ENCODE measurements around the gene SLC5A4. TPM values are rescaled to one million over a fixed set of nuclear protein-coding genes. Genes with fewer than 3 reads are reported as not detected.

Gene SLC5A4
- total RNA-seq, 1 donor from 2014 or later = not detected

DNA sequence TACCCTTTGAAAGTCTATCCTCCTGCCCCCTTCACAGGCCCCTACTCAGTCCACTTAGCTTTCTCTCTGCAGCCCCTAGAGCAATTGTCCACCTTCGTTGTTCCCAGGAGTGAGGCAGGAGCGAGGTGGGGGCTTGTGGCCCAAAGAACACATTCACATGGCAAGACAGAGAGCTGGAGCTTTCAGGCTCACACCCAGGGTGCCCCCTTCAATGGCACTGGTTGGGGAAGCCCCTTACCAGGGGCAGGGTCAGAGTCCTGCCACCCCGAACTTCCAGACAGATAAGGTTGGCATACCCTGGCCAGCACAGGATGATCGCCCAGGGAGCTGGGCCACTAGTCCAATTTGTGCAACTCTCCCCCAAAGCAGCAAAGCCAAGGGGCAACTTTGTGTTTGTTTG, 6.2 kb upstream of the SLC5A4 start:
- no peaks in the 10 kb centered on the region for H3K36me3 Mint-ChIP-seq (ENCODE audit: insufficient read depth)
- H3K27ac Mint-ChIP-seq = no peak overlapping the region
- no peak overlapping the region for H3K4me3 Mint-ChIP-seq (ENCODE audit: low read depth)
- no peaks in the 10 kb centered on the region for H3K27me3 Mint-ChIP-seq
- H3K9me3 Mint-ChIP-seq (ENCODE audit: low read depth) = no peaks in the 10 kb centered on the region
- TF ChIP-seq, protein P1, sequence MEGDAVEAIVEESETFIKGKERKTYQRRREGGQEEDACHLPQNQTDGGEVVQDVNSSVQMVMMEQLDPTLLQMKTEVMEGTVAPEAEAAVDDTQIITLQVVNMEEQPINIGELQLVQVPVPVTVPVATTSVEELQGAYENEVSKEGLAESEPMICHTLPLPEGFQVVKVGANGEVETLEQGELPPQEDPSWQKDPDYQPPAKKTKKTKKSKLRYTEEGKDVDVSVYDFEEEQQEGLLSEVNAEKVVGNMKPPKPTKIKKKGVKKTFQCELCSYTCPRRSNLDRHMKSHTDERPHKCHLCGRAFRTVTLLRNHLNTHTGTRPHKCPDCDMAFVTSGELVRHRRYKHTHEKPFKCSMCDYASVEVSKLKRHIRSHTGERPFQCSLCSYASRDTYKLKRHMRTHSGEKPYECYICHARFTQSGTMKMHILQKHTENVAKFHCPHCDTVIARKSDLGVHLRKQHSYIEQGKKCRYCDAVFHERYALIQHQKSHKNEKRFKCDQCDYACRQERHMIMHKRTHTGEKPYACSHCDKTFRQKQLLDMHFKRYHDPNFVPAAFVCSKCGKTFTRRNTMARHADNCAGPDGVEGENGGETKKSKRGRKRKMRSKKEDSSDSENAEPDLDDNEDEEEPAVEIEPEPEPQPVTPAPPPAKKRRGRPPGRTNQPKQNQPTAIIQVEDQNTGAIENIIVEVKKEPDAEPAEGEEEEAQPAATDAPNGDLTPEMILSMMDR (IDR thresholded peaks at IDR 0.05; ENCODE audit: unreplicated experiment) = no peak
- no peak for DNase-seq (ENCODE audit: low spot score, unreplicated experiment)
- H3K4me1 Mint-ChIP-seq (ENCODE audit: low read depth) = no peaks in the 10 kb centered on the region

DNA sequence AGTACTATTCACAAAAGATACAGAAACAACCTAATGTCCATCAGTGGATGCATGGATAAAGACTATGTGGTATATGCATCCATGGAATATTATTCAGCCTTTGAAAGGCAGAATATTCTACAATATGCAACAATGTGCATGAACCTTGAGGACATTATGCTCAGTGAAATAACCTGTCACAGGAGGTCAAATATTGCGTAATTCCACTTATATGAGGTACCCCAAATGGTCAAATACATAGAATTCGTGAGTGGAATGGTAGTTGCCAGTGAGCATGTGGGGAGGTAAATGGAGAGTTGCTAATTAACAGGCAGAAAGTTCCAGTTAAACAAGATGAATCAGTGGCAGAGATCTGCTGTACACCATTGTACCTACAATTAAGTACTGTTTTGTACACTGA, 3.6 kb upstream of the SLC5A4 start:
- TF ChIP-seq, protein P1 (IDR thresholded peaks at IDR 0.05; ENCODE audit: unreplicated experiment) = no peak

DNA sequence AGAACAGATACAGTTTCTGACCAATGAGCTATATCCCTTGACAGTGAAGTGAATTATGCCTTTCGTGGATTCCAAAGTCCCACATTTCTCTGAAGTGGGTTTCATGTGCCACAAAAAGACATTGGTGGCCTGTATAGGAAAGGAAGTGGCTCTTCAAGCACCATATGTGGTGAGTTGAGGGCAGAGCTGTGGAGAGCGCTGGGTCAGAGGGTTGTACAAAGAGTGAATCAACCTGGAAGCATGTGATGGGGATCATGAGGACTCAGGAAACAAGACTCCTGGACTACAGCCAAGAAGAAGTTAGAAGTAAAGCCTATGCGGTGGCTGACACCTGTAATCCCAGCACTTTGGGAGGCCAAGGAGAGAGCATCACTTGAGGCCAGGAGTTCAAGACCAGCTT, 579 bp upstream of the SLC5A4 start:
- no peaks in the 10 kb centered on the region for H3K9me3 Mint-ChIP-seq (ENCODE audit: low read depth)
- no peak for DNase-seq (ENCODE audit: low spot score, unreplicated experiment)
- H3K4me1 Mint-ChIP-seq (ENCODE audit: low read depth) = no peaks in the 10 kb centered on the region
- no peak overlapping the region for H3K4me3 Mint-ChIP-seq (ENCODE audit: low read depth)
- H3K27ac Mint-ChIP-seq = no peak overlapping the region
- H3K27me3 Mint-ChIP-seq = no peaks in the 10 kb centered on the region
- TF ChIP-seq, protein P1 (IDR thresholded peaks at IDR 0.05; ENCODE audit: unreplicated experiment) = no peak
- H3K36me3 Mint-ChIP-seq (ENCODE audit: insufficient read depth) = no peaks in the 10 kb centered on the region

More for the DNA sequence above, 3.6 kb upstream of the SLC5A4 start:
- Mint-ChIP-seq H3K36me3 (ENCODE audit: insufficient read depth) (no peaks in the 10 kb centered on the region), H3K27me3 (no peaks in the 10 kb centered on the region), H3K27ac (no peak overlapping the region), H3K4me3 (ENCODE audit: low read depth) (no peak overlapping the region), H3K9me3 (ENCODE audit: low read depth) (no peaks in the 10 kb centered on the region), H3K4me1 (ENCODE audit: low read depth) (no peaks in the 10 kb centered on the region)
- DNase-seq (ENCODE audit: low spot score, unreplicated experiment) = no peak

DNA sequence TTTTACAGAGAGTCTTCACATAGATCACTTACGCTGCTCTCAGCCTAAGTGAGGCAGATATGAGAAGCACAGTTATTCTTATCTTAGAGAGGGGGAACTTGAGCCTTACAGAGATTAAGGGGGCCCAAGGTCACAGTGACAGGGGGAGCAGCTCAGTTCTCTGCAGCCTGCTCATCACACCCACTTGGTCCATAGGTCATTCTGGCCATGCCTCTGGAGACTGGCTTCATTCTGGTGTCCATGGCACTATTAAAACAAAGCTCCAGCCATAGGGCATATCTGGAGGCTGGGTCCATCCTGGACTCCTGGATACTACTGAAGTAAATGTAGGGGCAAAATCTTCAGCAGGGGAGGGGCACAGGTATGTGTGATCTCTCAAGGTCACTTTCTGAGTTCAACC, 5.9 kb downstream of the SLC5A4 start:
- H3K36me3 Mint-ChIP-seq (ENCODE audit: insufficient read depth) = no peaks in the 10 kb centered on the region
- H3K9me3 Mint-ChIP-seq (ENCODE audit: low read depth) = no peaks in the 10 kb centered on the region
- TF ChIP-seq, protein P1 (IDR thresholded peaks at IDR 0.05; ENCODE audit: unreplicated experiment) = no peak
- H3K4me3 Mint-ChIP-seq (ENCODE audit: low read depth) = no peak overlapping the region
- DNase-seq (ENCODE audit: low spot score, unreplicated experiment) = no peak
- peaks cover 28% of the 10 kb centered on the region for H3K4me1 Mint-ChIP-seq (ENCODE audit: low read depth)
- H3K27ac Mint-ChIP-seq = no peak overlapping the region
- H3K27me3 Mint-ChIP-seq = no peaks in the 10 kb centered on the region

DNA sequence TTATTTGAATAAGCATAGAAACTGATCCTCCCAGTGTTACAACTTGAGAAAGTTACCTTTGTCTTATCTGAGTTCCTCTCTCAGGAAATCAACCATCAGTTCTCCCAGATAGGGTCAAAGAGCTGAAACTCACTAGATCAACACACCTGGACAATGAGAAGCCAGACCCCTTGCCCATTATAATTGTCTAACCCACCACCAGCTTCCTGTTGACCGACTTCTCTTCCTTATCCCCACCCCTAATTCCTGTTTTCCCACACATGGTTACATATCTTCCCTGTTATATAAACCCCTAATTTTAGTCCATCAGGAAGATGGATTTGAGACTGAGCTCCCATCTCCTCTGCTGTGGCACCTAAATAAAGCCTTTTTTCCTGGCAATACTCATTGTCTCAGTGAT, 6.9 kb downstream of the SLC5A4 start:
- TF ChIP-seq, protein P1 (IDR thresholded peaks at IDR 0.05; ENCODE audit: unreplicated experiment) = no peak
- no peaks in the 10 kb centered on the region for H3K36me3 Mint-ChIP-seq (ENCODE audit: insufficient read depth)
- no peak overlapping the region for H3K4me3 Mint-ChIP-seq (ENCODE audit: low read depth)
- H3K27ac Mint-ChIP-seq = no peak overlapping the region
- no peak for DNase-seq (ENCODE audit: low spot score, unreplicated experiment)
- H3K9me3 Mint-ChIP-seq (ENCODE audit: low read depth) = no peaks in the 10 kb centered on the region
- peaks cover 28% of the 10 kb centered on the region for H3K4me1 Mint-ChIP-seq (ENCODE audit: low read depth)
- H3K27me3 Mint-ChIP-seq = no peaks in the 10 kb centered on the region

Measured in progenitor cell of endocrine pancreas (in vitro differentiated cells).